HEK293T (cell line): Measurements from ENCODE around the gene DIO3.

ENCODE experiments used
- BHLHE40 ChIP-seq: fragments of 450-650 bp; IDR thresholded peaks from 2 replicates; pipeline ENCODE4 v1.6.1; 2016; ENCODE audit warnings: mild to moderate bottlenecking, moderate library complexity, borderline replicate concordance
- CTBP1 ChIP-seq: fragments of 450-650 bp; IDR thresholded peaks from 2 replicates; pipeline ENCODE4 v1.6.1; 2016; ENCODE audit warnings: borderline replicate concordance
- ELF4 ChIP-seq: fragments of 450-650 bp; IDR thresholded peaks from 2 replicates; pipeline ENCODE4 v1.6.1; 2017; ENCODE audit warnings: antibody characterized with exemption
- FOXM1 ChIP-seq: fragments of 450-650 bp; IDR thresholded peaks from 2 replicates; pipeline ENCODE4 v1.6.1; 2017; ENCODE audit warnings: mild to moderate bottlenecking, borderline replicate concordance
- HDGF ChIP-seq: fragments of 450-650 bp; IDR thresholded peaks from 2 replicates; pipeline ENCODE4 v1.6.1; 2017; ENCODE audit warnings: antibody characterized with exemption, borderline replicate concordance
- L3MBTL2 ChIP-seq: fragments of 450-650 bp; conservative IDR thresholded peaks from 2 replicates; pipeline ENCODE4 v1.6.1; 2016; ENCODE audit warnings: mild to moderate bottlenecking
- SP1 ChIP-seq: fragments of 450-650 bp; IDR thresholded peaks from 2 replicates; pipeline ENCODE4 v1.6.1; 2017
- TARDBP ChIP-seq: fragments of 450-650 bp; IDR thresholded peaks from 2 replicates; pipeline ENCODE4 v1.6.1; 2016
- ZNF384 ChIP-seq: fragments of 450-650 bp; IDR thresholded peaks from 2 replicates; pipeline ENCODE4 v1.6.1; 2016
- TF ChIP-seq, protein P1 (sequence below): fragments of 450-650 bp; IDR thresholded peaks from 2 replicates; pipeline ENCODE4 v1.6.1; 2016

DNA sequence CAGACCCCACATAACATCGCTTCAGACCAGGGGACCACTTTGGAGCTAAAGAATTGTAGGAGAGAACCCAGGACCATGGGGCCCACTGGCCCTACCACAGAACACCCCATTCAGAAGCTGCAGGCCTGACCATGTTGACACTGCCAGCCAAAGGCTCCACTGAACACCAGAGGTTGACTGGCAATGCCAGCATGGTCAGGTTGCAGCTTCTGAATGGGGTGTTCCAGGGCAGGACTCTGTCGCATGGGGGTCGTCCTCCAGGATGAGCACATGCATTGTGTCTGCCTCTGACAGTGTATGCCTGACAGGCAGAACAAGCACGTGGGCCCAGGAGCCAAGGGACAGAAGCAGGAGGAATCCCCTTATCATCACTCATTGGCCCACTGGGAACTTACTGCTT is 34.1 kb downstream of the DIO3 start:
- TF ChIP-seq, protein P1, sequence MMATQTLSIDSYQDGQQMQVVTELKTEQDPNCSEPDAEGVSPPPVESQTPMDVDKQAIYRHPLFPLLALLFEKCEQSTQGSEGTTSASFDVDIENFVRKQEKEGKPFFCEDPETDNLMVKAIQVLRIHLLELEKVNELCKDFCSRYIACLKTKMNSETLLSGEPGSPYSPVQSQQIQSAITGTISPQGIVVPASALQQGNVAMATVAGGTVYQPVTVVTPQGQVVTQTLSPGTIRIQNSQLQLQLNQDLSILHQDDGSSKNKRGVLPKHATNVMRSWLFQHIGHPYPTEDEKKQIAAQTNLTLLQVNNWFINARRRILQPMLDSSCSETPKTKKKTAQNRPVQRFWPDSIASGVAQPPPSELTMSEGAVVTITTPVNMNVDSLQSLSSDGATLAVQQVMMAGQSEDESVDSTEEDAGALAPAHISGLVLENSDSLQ, result no peak
- TF ChIP-seq CTBP1 (no peak), HDGF (no peak), TARDBP (no peak), L3MBTL2 (no peak), ZNF384 (no peak), FOXM1 (no peak), ELF4 (no peak), BHLHE40 (no peak), SP1 (no peak)
